ENCODE measurements around the gene ANKRD40CL.

ANKRD40CL gene

GRCh38 chr17:50721194-50722010, 45.9 kb downstream of the ANKRD40CL start:
- Histone ChIP-seq H3K9ac (ENCODE audit: low read depth, low read length) (peak overlapping the region; percentile 97), H3K27me3 (ENCODE audit: insufficient read depth, low read length) (no peaks in the 10 kb centered on the region), H3K4me1 (ENCODE audit: insufficient read depth, low read length) (peaks cover 12% of the 10 kb centered on the region), H3K36me3 (ENCODE audit: insufficient read depth, low read depth, low read length) (no peaks in the 10 kb centered on the region; the same call in 1 of the 2 replicates), H3K9me3 (ENCODE audit: insufficient read depth, low read depth, low read length) (no peaks in the 10 kb centered on the region), H3K27ac (ENCODE audit: low read length) (no peak overlapping the region), H3K4me3 (ENCODE audit: low read length) (peak overlapping the region; percentile 74)

GRCh38 chr17:50719924-50720794, 47.2 kb downstream of the ANKRD40CL start:
- H3K4me1 ChIP-seq (ENCODE audit: insufficient read depth, low read length): peaks cover 12% of the 10 kb centered on the region
- H3K9ac ChIP-seq (ENCODE audit: low read depth, low read length): peak overlapping the region; percentile 97
- H3K9me3 ChIP-seq (ENCODE audit: insufficient read depth, low read depth, low read length): no peaks in the 10 kb centered on the region
- H3K27ac ChIP-seq (ENCODE audit: low read length): peak overlapping the region; percentile 71
- H3K36me3 ChIP-seq (ENCODE audit: insufficient read depth, low read depth, low read length): no peaks in the 10 kb centered on the region; the same call in 1 of the 2 replicates
- peak overlapping the region; percentile 74 for H3K4me3 ChIP-seq (ENCODE audit: low read length)
- no peaks in the 10 kb centered on the region for H3K27me3 ChIP-seq (ENCODE audit: insufficient read depth, low read length)

GRCh38 chr17:50719144-50719923, 48.0 kb downstream of the ANKRD40CL start, which contains the start of gene LUC7L3:
LUC7L3 (plus strand) TSS chr17:50719603; CDS start chr17:50719733, 130 bp downstream.
- H3K27ac ChIP-seq (ENCODE audit: low read length): peak within 1 kb of the TSS; percentile 90
- H3K36me3 ChIP-seq (ENCODE audit: insufficient read depth, low read depth, low read length): no peaks in the 10 kb centered on the region; the same call in 1 of the 2 replicates
- H3K4me3 ChIP-seq (ENCODE audit: low read length): peak within 1 kb of the TSS; percentile 74
- H3K27me3 ChIP-seq (ENCODE audit: insufficient read depth, low read length): no peaks in the 10 kb centered on the region
- H3K4me1 ChIP-seq (ENCODE audit: insufficient read depth, low read length): peaks cover 12% of the 10 kb centered on the region
- no peaks in the 10 kb centered on the region for H3K9me3 ChIP-seq (ENCODE audit: insufficient read depth, low read depth, low read length)
- peak within 1 kb of the TSS; percentile 97 for H3K9ac ChIP-seq (ENCODE audit: low read depth, low read length)

- no peaks in the 10 kb centered on the region for H3K9me3 ChIP-seq (ENCODE audit: insufficient read depth, low read depth, low read length)
- no peak overlapping the region for H3K4me3 ChIP-seq (ENCODE audit: low read length)
- no peak overlapping the region for H3K27ac ChIP-seq (ENCODE audit: low read length)
- H3K4me1 ChIP-seq (ENCODE audit: insufficient read depth, low read length): no peaks in the 10 kb centered on the region
- H3K36me3 ChIP-seq (ENCODE audit: insufficient read depth, low read depth, low read length): no peaks in the 10 kb centered on the region
- H3K9ac ChIP-seq (ENCODE audit: low read depth, low read length): no peak overlapping the region
- no peaks in the 10 kb centered on the region for H3K27me3 ChIP-seq (ENCODE audit: insufficient read depth, low read length)
These were observed 51.8 kb downstream of the ANKRD40CL start for GRCh38 chr17:50715471-50715870.

DNA sequence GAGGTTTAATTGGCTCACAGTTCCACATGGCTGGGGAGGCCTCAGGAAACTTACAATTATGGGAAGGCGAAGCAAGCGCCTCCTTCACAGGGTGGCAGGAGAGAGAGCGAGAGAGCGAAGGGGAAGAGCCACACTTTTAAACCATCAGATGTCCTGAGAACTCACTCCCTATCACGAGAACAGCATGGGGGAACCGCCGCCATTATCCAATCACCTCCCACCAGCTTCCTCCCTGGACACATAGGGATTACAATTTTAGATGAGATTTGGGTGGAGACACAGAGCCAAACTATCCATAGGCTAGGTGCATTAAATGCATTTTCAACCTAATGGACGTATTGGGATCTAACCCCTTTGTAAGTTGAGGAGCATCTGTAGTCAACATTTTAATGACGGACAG, 54.7 kb downstream of the ANKRD40CL start:
- no peaks in the 10 kb centered on the region for H3K36me3 ChIP-seq (ENCODE audit: insufficient read depth, low read depth, low read length)
- H3K4me3 ChIP-seq (ENCODE audit: low read length): no peak overlapping the region
- H3K9me3 ChIP-seq (ENCODE audit: insufficient read depth, low read depth, low read length): no peaks in the 10 kb centered on the region
- no peak overlapping the region for H3K9ac ChIP-seq (ENCODE audit: low read depth, low read length)
- no peak overlapping the region for H3K27ac ChIP-seq (ENCODE audit: low read length)
- no peaks in the 10 kb centered on the region for H3K27me3 ChIP-seq (ENCODE audit: insufficient read depth, low read length)
- H3K4me1 ChIP-seq (ENCODE audit: insufficient read depth, low read length): peaks cover 6% of the 10 kb centered on the region; the same call in 1 of the 2 replicates
